Dermis microvascular lymphatic vessel endothelial cell (primary cell): Measurements from ENCODE around the gene PPP1R3D. TPM values are rescaled to one million over a fixed set of nuclear protein-coding genes. Genes with fewer than 3 reads are reported as not detected.

Experiments
- DNase-seq, 2 donors: peaks; one replicate each; pipeline versions ENCODE4 v3.0.0 to v3.0.0-alpha.2; 2010; ENCODE audit warnings: low read depth in 2 of 2
- total RNA-seq: library from RNA; depleted of rRNA; stranded (reverse); fragments of >200 nt; gene quantifications from 2 replicates; pipeline ENCODE4 v1.2.1, GENCODE V29; 2014

PPP1R3D gene
- total RNA-seq, 1 donor from 2014 or later = 5.5 TPM

DNA sequence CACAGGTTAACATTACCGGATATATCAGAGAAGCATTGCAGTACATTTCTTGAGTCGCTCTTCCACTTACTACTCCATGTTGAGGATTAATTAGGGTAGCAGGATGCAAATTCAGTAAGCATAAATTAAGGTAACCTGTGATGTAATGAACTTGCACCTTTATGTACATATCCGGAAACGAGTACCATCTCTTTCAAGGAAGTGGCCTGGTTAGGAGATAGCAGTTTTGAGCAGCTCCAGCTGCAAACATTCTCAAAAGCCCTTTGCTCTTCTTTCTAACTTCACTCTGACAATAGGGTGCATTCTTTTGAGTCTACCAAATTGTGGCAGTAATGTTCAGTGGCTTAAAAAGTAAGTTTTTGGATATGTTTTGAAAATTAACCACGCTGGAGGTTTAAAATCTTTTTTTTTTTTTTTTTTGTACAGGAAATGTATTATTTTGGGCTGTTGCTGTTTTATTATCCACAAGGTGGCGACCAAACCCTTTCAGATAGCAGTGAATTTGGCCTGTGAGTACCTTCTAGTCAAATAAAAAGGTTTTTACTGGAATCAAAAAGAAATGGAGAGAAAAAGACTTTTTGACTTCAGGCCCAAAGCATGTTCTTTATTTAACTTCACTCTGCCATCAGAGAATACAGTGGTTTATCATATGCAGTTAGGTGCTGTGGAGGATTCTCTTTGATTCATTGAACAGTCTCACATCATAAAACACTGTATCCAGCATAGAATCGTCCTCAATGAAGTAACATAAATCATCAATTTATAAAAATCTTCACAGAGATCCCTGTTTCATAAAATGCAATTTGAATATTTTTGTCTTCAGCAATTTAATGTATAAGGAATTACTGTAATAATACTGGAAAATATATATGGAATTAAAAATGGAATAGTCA is 9.0 kb upstream of the PPP1R3D start:
- DNase-seq = peak; percentile 43 to 63

GRCh38 chr20:59948212-59948611 is 8.1 kb upstream of the PPP1R3D start:
- DNase-seq = no peak

GRCh38 chr20:59947376-59947775 is 7.3 kb upstream of the PPP1R3D start:
- no peak for DNase-seq

DNA sequence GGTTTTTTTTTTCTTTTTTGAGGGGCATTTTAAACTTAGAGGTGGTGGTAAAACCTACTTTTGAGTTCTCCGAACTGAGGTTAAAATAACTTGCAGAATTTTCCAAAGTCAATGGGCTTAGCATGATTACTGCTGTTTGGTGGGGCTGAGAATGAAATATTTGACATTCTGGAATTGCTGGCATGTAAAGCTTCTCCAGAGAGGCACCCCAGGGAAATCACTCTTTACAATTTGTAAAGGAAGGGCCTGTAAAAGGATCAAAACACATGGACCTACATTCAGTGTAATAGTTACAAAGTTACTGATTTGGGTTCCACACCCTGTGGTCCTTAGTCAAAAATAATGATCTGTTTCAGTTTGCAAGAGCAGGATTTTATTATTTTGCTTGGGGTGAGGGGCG is 5.6 kb upstream of the PPP1R3D start:
- DNase-seq = no peak

DNA sequence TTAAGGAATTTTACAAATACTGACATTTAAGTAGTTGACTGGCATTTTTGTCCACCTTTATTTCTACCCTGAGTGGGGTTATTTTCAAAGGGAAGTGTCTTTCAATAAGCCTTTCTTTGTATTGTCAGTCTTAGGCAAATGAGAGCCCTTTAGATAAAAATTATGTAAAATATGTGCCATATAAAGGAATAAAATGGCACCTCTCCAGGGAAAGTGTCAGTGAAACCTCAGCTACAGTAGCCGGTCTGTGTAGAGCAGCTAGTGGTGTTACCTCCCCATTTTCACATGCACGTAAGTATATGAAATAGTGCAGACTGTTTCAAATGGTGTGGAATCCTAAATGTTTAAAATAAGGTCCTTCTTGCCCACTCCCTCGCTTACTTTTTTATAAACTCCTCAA is 5.1 kb upstream of the PPP1R3D start:
- no peak for DNase-seq

- DNase-seq = no peak
These were observed 4.6 kb upstream of the PPP1R3D start for GRCh38 chr20:59944726-59945125.

DNA sequence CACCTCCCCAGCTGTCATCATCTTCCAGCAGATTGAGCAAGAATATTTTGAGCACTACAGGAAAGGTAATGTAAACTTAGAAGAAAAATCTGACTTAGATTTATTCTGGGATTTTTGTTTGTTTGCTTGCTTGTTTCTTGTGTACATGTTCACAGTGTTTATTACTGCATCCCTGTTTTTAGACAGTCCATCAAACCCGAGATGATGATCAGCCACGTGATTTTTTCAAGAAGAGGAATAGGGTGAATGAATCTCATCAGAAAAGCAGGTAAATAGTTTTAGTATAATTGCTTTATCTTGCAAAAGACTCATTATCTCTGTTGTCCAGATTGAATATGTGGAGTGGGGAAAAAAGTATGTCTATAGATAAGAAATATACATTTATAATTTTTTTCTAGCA is 2.1 kb upstream of the PPP1R3D start:
- no peak for DNase-seq

DNA sequence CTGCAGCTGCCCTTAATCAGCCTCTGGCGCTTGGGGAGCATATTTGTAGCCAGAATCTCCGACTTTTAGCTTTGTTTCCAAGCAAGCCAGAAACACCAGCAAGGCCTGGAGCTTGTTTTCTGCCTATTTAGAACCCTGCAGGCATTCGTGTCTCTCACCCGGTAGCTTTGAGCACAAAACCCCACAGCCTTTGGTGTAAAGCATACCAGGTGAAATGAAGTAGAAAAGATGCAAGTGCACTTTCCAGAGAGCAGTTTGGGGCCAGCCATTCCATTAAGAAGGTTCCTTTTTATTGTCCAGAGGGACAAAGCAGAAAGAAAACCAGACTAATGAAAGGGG is 820 bp upstream of the PPP1R3D start:
- DNase-seq = no peak

DNA sequence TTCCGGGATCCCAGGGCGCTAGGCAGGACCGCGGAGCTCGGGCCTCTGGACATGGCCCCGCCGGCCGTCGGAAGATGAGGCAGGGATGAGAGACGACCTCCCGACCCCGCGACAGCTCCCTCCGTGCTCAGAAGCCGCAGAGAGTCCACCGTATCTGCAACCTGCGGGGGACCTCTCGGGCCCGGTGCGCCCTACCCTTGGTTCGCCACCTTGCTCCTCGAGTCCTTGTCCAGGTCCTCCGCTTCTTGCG is 301 bp downstream of the PPP1R3D start:
- DNase-seq = no peak

- peak in 1 of 2 donors; percentile 41 for DNase-seq
These were observed 840 bp downstream of the PPP1R3D start for GRCh38 chr20:59939052-59939878.

- no peak for DNase-seq
These were observed 1.4 kb downstream of the PPP1R3D start for GRCh38 chr20:59938696-59939051.

DNA sequence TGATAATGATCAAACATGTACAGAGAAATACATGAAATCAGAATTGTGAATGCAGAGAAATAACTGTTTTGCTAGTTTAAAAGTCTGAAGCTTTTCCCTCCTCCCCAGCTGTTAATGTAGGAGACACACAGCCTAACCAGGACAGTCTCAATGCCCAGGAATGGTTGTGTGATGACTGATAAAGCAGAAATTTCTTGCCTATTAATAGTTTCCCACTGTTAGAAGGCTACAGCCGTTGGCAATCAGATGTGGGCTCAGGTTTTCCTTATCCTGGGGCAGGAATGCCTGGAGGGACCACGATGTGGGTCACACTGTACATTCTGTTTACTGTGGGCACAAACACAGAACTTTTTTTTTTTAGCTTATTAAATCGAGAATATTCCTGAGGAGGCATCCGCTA is 1.9 kb downstream of the PPP1R3D start:
- DNase-seq = no peak

- DNase-seq = no peak
These were observed 3.0 kb downstream of the PPP1R3D start for GRCh38 chr20:59937150-59937549.

- no peak for DNase-seq
These were observed 3.7 kb downstream of the PPP1R3D start for GRCh38 chr20:59936409-59936808.

DNA sequence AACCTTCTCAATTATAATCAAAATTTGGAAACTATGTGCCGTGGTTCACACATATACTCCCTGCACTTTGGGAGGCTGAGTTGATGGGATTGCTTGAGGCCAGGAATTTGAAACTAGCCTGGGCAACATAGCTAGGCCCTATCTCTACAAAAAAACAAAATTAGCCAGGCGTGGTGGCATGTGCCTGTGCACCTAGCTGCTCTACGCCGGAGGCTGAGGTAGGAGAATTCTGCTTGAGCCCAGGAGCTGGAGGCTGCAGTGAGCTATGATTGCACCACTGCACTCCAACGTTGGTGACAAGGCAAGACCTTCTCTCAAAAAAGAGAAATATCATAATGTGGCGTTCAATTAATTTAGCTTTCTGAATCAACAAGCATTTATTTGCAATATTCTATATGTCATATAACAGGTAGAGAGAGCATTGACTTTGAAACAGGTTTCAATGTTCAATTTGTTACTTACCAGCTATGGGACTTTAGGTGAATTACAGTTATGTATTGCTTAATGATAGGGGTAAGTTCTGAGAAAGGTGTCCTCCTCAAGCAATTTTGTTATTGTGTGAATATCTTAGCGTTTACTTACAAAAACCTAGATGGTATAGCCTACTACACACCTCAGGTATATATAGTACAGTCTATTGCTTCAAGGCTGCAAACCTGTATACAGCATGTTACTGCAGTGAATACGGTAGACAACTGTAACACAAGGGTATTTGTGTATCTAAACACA is 4.5 kb downstream of the PPP1R3D start:
- no peak for DNase-seq

DNA sequence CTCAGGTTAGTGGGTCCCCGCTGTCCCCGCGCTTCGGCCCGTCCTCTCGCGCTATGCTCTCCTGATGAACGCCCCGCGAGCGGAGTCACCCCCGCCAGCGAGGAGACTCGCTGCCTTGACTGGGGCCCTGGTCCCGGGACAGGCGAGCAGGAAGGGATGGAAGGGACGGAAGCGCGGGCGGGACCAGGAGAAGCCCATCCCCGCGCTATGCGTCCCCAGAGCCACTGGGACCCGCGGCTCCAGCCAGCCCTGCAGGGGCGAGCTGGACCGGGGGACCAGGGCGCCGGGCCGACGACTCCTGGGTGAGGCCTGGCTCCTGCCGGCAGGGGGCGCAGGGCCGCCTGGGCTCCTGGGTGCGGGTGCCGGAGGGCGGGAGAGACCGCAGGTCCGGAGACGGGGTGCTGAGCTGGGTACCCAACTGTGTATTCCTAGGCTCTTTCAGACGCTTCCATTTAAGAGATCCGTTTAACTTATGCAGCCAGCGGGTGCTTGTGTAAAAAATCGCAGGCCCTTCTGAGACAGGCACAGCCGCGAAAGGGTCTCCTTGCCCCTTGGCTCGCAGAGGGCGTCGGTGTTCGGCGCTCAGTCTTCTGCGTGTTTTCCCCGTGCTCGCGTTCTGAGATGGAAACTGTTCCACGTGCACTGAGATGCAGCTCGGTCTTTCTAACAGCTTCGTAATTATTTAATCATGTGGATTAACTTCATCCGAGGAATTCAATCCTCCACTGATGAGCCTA is 6.1 kb downstream of the PPP1R3D start:
- DNase-seq = peak in 1 of 2 donors; percentile 58

DNA sequence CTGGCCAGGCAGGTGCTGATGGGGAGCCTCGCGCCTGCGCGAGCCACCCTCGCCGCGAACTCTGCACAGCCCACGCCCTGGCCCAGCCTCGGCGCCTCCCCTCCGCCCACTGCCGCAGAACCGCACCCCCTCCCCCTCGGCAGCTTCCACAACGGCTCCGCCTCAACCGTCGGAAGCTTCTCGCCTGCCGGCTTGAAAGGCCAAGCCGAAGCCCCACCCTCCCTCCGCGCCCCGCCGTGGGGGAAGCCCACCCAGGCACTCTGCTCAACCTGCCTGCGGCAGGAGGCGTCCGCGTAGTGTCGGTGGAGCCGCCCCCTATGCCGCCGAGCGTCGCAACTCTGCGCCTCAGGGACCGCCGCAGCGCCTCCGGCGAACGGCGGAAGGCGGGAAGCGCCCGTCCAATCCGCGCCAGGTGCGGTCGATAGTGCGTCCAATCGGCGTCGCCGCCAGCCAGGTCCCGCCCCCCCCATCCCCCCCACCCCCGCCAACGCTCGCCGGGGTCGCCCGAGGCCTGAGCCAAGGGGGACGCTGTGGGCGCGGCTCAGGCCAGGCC is 6.7 kb downstream of the PPP1R3D start, which contains the start of gene SYCP2:
SYCP2 (minus strand) TSS at position 342 of the 553 bp plus-strand sequence. CDS start 11,224 bp downstream, outside the sequence.
- DNase-seq = peak in 1 of 2 donors; percentile 24

- DNase-seq = no peak
These were observed 7.3 kb downstream of the PPP1R3D start for GRCh38 chr20:59932616-59933295.

DNA sequence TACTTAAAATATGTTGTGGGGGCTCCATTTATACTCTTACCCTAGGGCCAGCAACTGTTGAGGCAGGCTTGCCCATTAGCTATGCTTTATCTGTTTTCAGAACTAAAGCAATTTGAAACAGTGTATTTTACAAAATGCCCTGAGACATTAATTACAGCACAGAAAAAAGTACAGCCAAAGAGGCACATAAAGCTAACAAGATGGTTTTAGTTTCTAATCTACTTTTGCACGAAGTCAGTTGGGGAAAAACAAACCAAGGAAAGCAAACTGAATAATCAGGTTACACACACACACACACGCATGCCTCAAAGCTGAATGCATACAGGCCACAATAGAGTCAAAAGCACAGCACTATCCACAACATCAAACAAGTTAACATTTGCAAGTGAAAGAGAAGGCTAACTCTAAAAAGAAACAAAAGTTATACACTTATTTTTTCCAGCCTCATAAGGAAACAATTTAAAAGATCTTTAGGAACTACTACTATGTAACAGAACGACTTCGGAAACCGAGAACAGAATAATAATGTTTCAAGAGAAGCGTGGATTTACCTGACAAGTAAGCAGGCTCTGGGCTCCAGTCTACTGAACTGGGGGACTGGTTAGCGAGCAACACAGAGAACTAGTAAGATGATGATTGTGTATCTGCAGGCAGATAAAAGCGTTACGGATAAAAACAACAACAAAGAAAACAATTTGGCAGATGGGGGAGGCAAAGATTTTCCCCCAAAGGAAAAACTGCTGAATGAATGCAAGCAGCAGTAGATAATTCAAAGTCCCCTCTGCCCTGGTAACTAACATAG is 8.4 kb downstream of the PPP1R3D start:
- DNase-seq = no peak

GRCh38 chr20:59925899-59926298 is 14.2 kb downstream of the PPP1R3D start:
- no peak for DNase-seq
